Glutamatergic neuron (in vitro differentiated cells): ENCODE results near the gene MPHOSPH9. TPM values are rescaled to one million over a fixed set of nuclear protein-coding genes. Genes with fewer than 3 reads are reported as not detected.

Experiments used
- DNase-seq: peaks from one replicate; pipeline ENCODE4 v3.0.0; 2022
- H3K27ac Mint-ChIP-seq: one replicate; pipeline ENCODE4 v1.8.0; 2020; ENCODE audit warnings: mild to moderate bottlenecking, mixed read lengths, inconsistent platforms; ENCODE audit not compliant: unreplicated experiment
- H3K27me3 Mint-ChIP-seq: one replicate; pipeline ENCODE4 v1.8.0; 2020; ENCODE audit warnings: mild to moderate bottlenecking, moderate library complexity, mixed read lengths, inconsistent platforms; ENCODE audit not compliant: unreplicated experiment
- H3K36me3 Mint-ChIP-seq: one replicate; pipeline ENCODE4 v1.8.0; 2020; ENCODE audit warnings: mild to moderate bottlenecking, mixed read lengths, inconsistent platforms; ENCODE audit not compliant: unreplicated experiment
- H3K4me1 Mint-ChIP-seq: one replicate; pipeline ENCODE4 v1.8.0; 2020; ENCODE audit warnings: mild to moderate bottlenecking, low read depth, mixed read lengths, inconsistent platforms; ENCODE audit not compliant: unreplicated experiment
- H3K4me3 Mint-ChIP-seq: one replicate; pipeline ENCODE4 v1.8.0; 2020; ENCODE audit warnings: mild to moderate bottlenecking, mixed read lengths, inconsistent platforms; ENCODE audit not compliant: unreplicated experiment
- H3K9me3 Mint-ChIP-seq: one replicate; pipeline ENCODE4 v1.8.0; 2020; ENCODE audit warnings: mild to moderate bottlenecking, moderate library complexity, mixed read lengths, inconsistent platforms; ENCODE audit not compliant: unreplicated experiment
- CTCF ChIP-seq: fragments of 200-600 bp; sonication (generic); IDR thresholded peaks from one replicate; pipeline ENCODE4 v1.5.0; 2021; ENCODE audit not compliant: partially characterized antibody, unreplicated experiment
- total RNA-seq: library from RNA; stranded (reverse); fragmentation: NEBNext Ultra II Directional; extraction: Animal tissue kit (Norgen Biotek cat#: 25700); gene quantifications from one replicate; pipeline ENCODE4 v1.2.1, GENCODE V29; 2021; ENCODE audit not compliant: unreplicated experiment

The MPHOSPH9 gene
- total RNA-seq, 1 donor from 2014 or later = 38.4 TPM

DNA sequence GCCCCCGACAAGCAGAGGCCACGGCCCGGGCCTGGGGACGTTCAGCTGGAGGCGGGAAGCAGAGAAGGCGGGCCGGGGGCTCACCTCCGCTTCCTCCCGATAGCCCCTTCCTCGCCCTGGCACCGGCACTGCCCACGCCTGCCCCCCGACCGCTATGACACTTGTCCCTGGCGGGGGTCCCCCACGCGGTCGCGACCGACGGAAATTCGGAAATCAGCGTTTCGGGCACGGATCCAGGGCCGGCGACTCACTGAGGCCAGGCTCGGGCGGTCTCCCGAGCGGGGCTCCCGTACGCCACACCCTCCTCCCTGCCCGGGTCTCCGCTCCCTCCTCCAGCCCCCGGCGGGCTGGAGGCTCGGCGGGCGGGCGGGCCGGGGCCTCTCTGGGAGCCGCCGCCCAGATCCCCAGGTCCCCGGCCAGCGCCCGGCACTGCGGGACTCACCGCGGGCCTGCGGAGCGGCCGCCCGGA is 82.6 kb downstream of the MPHOSPH9 start:
- Mint-ChIP-seq H3K36me3 (peaks cover 9% of the 10 kb centered on the region), H3K4me3 (peak overlapping the region; percentile 64), H3K27me3 (peaks cover 21% of the 10 kb centered on the region), H3K9me3 (peaks cover 9% of the 10 kb centered on the region), H3K27ac (no peak overlapping the region), H3K4me1 (peaks cover 8% of the 10 kb centered on the region)
- DNase-seq = peak; percentile 37
- no peak for TF ChIP-seq CTCF

DNA sequence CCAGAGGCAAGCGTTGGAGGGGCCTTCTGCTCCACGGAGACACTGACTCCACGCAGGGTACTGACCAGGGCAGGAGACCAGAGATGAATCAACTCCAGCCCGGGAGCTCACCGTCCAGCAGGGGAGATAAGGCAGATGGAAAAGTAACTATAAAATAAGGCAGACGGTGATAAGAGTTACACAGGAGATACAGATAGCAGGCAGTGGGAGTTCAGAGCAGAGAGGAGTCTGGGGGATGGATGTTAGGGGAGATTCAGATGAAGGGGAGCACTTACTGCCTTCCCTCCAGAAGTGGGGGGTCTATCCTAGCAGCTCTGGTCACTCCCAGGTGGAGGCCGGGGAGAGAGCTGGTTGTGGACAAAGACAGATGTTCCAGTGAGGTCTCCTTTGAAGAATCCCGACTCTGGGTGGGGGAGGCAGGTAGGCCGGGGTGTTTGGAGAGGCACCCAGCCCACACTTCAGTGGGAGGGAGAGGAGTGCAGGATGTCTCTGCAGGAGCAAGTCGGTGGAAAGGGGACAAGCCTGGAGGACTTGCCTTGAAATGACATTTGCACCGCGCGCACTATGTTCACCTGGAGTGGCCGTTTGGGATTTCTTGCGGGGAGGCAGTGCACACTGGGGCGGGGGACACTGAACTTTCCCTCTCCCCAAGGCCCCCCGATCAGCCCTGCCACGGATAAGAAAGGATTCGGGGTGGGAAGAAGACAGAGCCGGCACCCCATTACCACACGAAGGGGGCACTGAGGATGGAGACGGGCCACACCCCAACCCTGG is 83.3 kb downstream of the MPHOSPH9 start:
- peaks cover 9% of the 10 kb centered on the region for H3K9me3 Mint-ChIP-seq
- no peak for TF ChIP-seq CTCF
- H3K27me3 Mint-ChIP-seq = peaks cover 21% of the 10 kb centered on the region
- peak overlapping the region; percentile 43 for H3K27ac Mint-ChIP-seq
- H3K4me3 Mint-ChIP-seq = peak overlapping the region; percentile 64
- H3K36me3 Mint-ChIP-seq = peaks cover 9% of the 10 kb centered on the region
- no peak for DNase-seq
- H3K4me1 Mint-ChIP-seq = peaks cover 8% of the 10 kb centered on the region

GRCh38 chr12:123149088-123149487 is 83.9 kb downstream of the MPHOSPH9 start:
- Mint-ChIP-seq H3K36me3 (peaks cover 9% of the 10 kb centered on the region), H3K27ac (no peak overlapping the region), H3K4me3 (peak overlapping the region; percentile 64), H3K9me3 (peaks cover 9% of the 10 kb centered on the region), H3K27me3 (peaks cover 21% of the 10 kb centered on the region), H3K4me1 (peaks cover 8% of the 10 kb centered on the region)
- TF ChIP-seq CTCF = no peak
- no peak for DNase-seq

DNA sequence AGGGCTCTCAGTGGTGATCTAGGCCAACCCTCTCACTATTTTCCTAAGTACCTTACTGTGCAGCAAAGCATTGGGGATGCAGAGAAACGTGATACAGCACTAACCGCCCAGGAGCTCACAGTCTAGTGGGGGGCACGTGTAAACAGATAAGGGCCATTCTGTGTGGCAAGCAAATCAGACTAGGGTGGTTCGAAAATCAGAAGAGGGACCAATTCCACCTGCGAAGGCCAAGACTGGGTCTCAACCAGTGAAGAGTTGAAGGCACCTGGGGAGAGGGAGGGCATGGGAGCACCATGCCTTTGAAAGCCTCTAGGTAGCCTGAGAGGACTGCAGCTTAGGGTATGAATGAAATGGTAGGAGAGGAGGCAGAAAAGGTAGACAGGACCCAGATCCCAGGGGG is 84.3 kb downstream of the MPHOSPH9 start:
- Mint-ChIP-seq H3K9me3 (peaks cover 9% of the 10 kb centered on the region), H3K4me1 (peaks cover 8% of the 10 kb centered on the region), H3K27me3 (peaks cover 21% of the 10 kb centered on the region), H3K4me3 (peak overlapping the region; percentile 22), H3K27ac (no peak overlapping the region), H3K36me3 (peaks cover 9% of the 10 kb centered on the region)
- no peak for DNase-seq
- no peak for TF ChIP-seq CTCF

GRCh38 chr12:123148223-123148622 is 84.7 kb downstream of the MPHOSPH9 start:
- H3K4me1 Mint-ChIP-seq = peaks cover 8% of the 10 kb centered on the region
- H3K9me3 Mint-ChIP-seq = peaks cover 9% of the 10 kb centered on the region
- H3K36me3 Mint-ChIP-seq = peaks cover 9% of the 10 kb centered on the region
- H3K4me3 Mint-ChIP-seq = no peak overlapping the region
- DNase-seq = no peak
- H3K27me3 Mint-ChIP-seq = peaks cover 21% of the 10 kb centered on the region
- H3K27ac Mint-ChIP-seq = no peak overlapping the region
- no peak for TF ChIP-seq CTCF
